ENCODE measurements around the gene CD33.
"Not testable (repeated sequence)": the region's sequence is repeated elsewhere in the genome, so short reads cannot be mapped to it uniquely, and the experiment has no call there.

CD33 gene

GRCh38 chr19:51224898-51225393, at the start of gene CD33:
TSS of gene CD33 (plus strand) at chr19:51225080. CDS start at chr19:51225119, 39 bp downstream.
- POLR2A ChIA-PET (ENCODE audit: low non-redundant PET); DNase-seq (ENCODE audit: low spot score); H3K27ac ChIP-seq; CTCF ChIA-PET: not testable (repeated sequence)

GRCh38 chr19:51179256-51179655, 45.6 kb upstream of the CD33 start:
- no peak overlapping the region for H3K27ac ChIP-seq
- CTCF ChIA-PET = no interaction called here
- no peak for DNase-seq (ENCODE audit: low spot score)
- no peak for TF ChIP-seq CTCF (conservative IDR thresholded peaks at IDR 0.05; ENCODE audit: low read depth)
- POLR2A ChIA-PET (ENCODE audit: low non-redundant PET) = no interaction called here

GRCh38 chr19:51181377-51181912, 43.4 kb upstream of the CD33 start:
- ChIA-PET CTCF (no interaction called here), POLR2A (ENCODE audit: low non-redundant PET) (no interaction called here)
- no peak for DNase-seq (ENCODE audit: low spot score)
- no peak for TF ChIP-seq CTCF (conservative IDR thresholded peaks at IDR 0.05; ENCODE audit: low read depth)
- no peak overlapping the region for H3K27ac ChIP-seq

GRCh38 chr19:51181913-51182419, 42.9 kb upstream of the CD33 start:
- TF ChIP-seq CTCF (conservative IDR thresholded peaks at IDR 0.05; ENCODE audit: low read depth) = no peak
- no peak for DNase-seq (ENCODE audit: low spot score)
- ChIA-PET POLR2A (ENCODE audit: low non-redundant PET) (no interaction called here), CTCF (no interaction called here)
- no peak overlapping the region for H3K27ac ChIP-seq

- ChIA-PET CTCF (no interaction called here), POLR2A (ENCODE audit: low non-redundant PET) (no interaction called here)
- TF ChIP-seq CTCF (conservative IDR thresholded peaks at IDR 0.05; ENCODE audit: low read depth) = no peak
- H3K27ac ChIP-seq = no peak overlapping the region
- DNase-seq (ENCODE audit: low spot score) = no peak
These were observed 41.3 kb upstream of the CD33 start for GRCh38 chr19:51183629-51184028.

GRCh38 chr19:51185069-51185867, 39.6 kb upstream of the CD33 start:
- ChIA-PET POLR2A (ENCODE audit: low non-redundant PET) (no interaction called here), CTCF (no interaction called here)
- no peak for DNase-seq (ENCODE audit: low spot score)
- H3K27ac ChIP-seq = no peak overlapping the region
- no peak for TF ChIP-seq CTCF (conservative IDR thresholded peaks at IDR 0.05; ENCODE audit: low read depth)

- H3K27ac ChIP-seq = no peak overlapping the region
- CTCF ChIA-PET = no interaction called here
- no peak for DNase-seq (ENCODE audit: low spot score)
- TF ChIP-seq CTCF (conservative IDR thresholded peaks at IDR 0.05; ENCODE audit: low read depth) = no peak
- POLR2A ChIA-PET (ENCODE audit: low non-redundant PET) = no interaction called here
These were observed 39.0 kb upstream of the CD33 start for GRCh38 chr19:51185868-51186215.

All from RWPE1 (cell line).